Lung (tissue), 12 donors: ENCODE results near the gene PKHD1. TPM values are rescaled to one million over a fixed set of nuclear protein-coding genes. Genes with fewer than 3 reads are reported as not detected.
"Not testable (repeated sequence)": the region's sequence is repeated elsewhere in the genome, so short reads cannot be mapped to it uniquely, and the experiment has no call there.

Experiments used
- ATAC-seq: fragments of 200-7000 bp; cut with Tn5 transposase; one replicate; pipeline ENCODE4 v1.9.1; 2020; ENCODE audit warnings: moderate number of reproducible peaks; ENCODE audit not compliant: insufficient read depth, low FRiP score
- DNase-seq, 3 donors: peaks; one replicate each; pipeline ENCODE4 v3.0.0-alpha.2; 2013 to 2017
- H3K27ac ChIP-seq, 2 donors: one replicate each; pipeline ENCODE4 v1.5.1; 2013; ENCODE audit warnings: mild to moderate bottlenecking in 2 of 2, moderate library complexity in 2 of 2, control low read depth in 1 of 2, inconsistent platforms in 1 of 2, low read depth in 1 of 2, low read length in 1 of 2
- H3K27me3 ChIP-seq, 3 donors: one replicate each; pipeline ENCODE4 v1.5.1; 2013; ENCODE audit warnings: low read length in 2 of 3; ENCODE audit not compliant: control insufficient read depth in 3 of 3, insufficient read depth in 3 of 3
- H3K36me3 ChIP-seq, 4 donors: one replicate each; pipeline ENCODE4 v1.5.1; 2013; ENCODE audit warnings: low read length in 4 of 4, mild to moderate bottlenecking in 1 of 4, moderate library complexity in 1 of 4; ENCODE audit not compliant: control insufficient read depth in 4 of 4, insufficient read depth in 4 of 4
- H3K4me1 ChIP-seq, 5 donors: one replicate each; pipeline ENCODE4 v1.5.1; 2013; ENCODE audit warnings: low read length in 5 of 5, mild to moderate bottlenecking in 2 of 5, moderate library complexity in 1 of 5; ENCODE audit not compliant: control insufficient read depth in 5 of 5, insufficient read depth in 5 of 5
- H3K4me3 ChIP-seq: one replicate; pipeline ENCODE4 v1.5.1; 2013; ENCODE audit warnings: mild to moderate bottlenecking, control low read depth, moderate library complexity
- H3K9ac ChIP-seq, 2 donors: one replicate each; pipeline ENCODE4 v1.5.1; 2013; ENCODE audit warnings: low read length in 2 of 2, control low read depth in 1 of 2; ENCODE audit not compliant: insufficient read depth in 1 of 2
- H3K9me3 ChIP-seq, 4 donors: one replicate each; pipeline ENCODE4 v1.5.1; 2013; ENCODE audit warnings: low read length in 3 of 4, mild to moderate bottlenecking in 1 of 4, moderate library complexity in 1 of 4; ENCODE audit not compliant: control insufficient read depth in 4 of 4, insufficient read depth in 3 of 4
- CTCF ChIP-seq: IDR thresholded peaks from 2 replicates; pipeline ENCODE4 v1.5.1; 2012; ENCODE audit warnings: mild to moderate bottlenecking; ENCODE audit errors: control extremely low read depth, extremely low read depth
- WGBS, 2 donors: extraction: QIAGEN DNeasy Blood & Tissue Kit; methylation state at CpG; one replicate each; pipeline ENCODE4 v1.1.7; 2013; 5-methylcytosine and 5-hydroxymethylcytosine counted together
- polyA plus RNA-seq, 2 donors: library from polyadenylated mRNA; stranded (reverse); fragments of 200-250 nt; gene quantifications; one replicate each; pipeline ENCODE4 v1.2.1, GENCODE V29; 2013
- total RNA-seq, 2 donors: library from RNA; depleted of rRNA in 1 of 2; stranded (reverse); fragments of >200 nt in 1 of 2; gene quantifications; one replicate each; pipeline ENCODE4 v1.2.1, GENCODE V29; 2014 to 2021
- donor health status: control.
- donor health status: control.
- donor health status: Bipolar disorder and iron deficiency.
- donor health status: healthy.
- donor health status: DM: yes; HTN: yes; CAD: no.

Gene PKHD1
- total and polyA plus RNA-seq, 4 donors: 0.01 to 6.1 (median 0.09) TPM

GRCh38 chr6:51992876-51993275 lies 94.5 kb downstream of the PKHD1 start:
- no peak overlapping the region for H3K27ac ChIP-seq
- ATAC-seq: no peak

GRCh38 chr6:51989789-51990188 lies 97.6 kb downstream of the PKHD1 start:
- ATAC-seq: no peak
- H3K9ac ChIP-seq: no peak overlapping the region
- no peak overlapping the region for H3K4me3 ChIP-seq
- no peak for TF ChIP-seq CTCF
- WGBS, 2 donors: 84 to 95% methylated on average over 1 of the region's 1 CpG
- no peak for DNase-seq
- H3K27me3 ChIP-seq: no peaks in the 10 kb centered on the region
- H3K36me3 ChIP-seq: no peaks in the 10 kb centered on the region
- H3K4me1 ChIP-seq: no peaks in the 10 kb centered on the region
- H3K27ac ChIP-seq: no peak overlapping the region
- no peaks in the 10 kb centered on the region for H3K9me3 ChIP-seq

More at GRCh38 chr6:51992876-51993275, 94.5 kb downstream of the PKHD1 start:
- Histone ChIP-seq H3K4me1 (no peaks in the 10 kb centered on the region), H3K9me3 (no peaks in the 10 kb centered on the region), H3K9ac (no peak overlapping the region), H3K27me3 (peaks cover 0 to under 1% (median 0%) of the 10 kb centered on the region in 3 donors), H3K36me3 (no peaks in the 10 kb centered on the region), H3K4me3 (no peak overlapping the region)
- DNase-seq: no peak
- TF ChIP-seq CTCF: no peak
- 66 to 80% methylated on average over 3 of the region's 3 CpGs for WGBS, 2 donors

GRCh38 chr6:51986864-51987263 lies 100.5 kb downstream of the PKHD1 start:
- WGBS, 2 donors: 82 to 88% methylated on average over 5 of the region's 5 CpGs
- no peak for ATAC-seq
- Histone ChIP-seq H3K4me3 (no peak overlapping the region), H3K9me3 (no peaks in the 10 kb centered on the region), H3K9ac (no peak overlapping the region), H3K27me3 (no peaks in the 10 kb centered on the region), H3K4me1 (no peaks in the 10 kb centered on the region), H3K36me3 (no peaks in the 10 kb centered on the region), H3K27ac (no peak overlapping the region)
- no peak for DNase-seq
- no peak for TF ChIP-seq CTCF

DNA sequence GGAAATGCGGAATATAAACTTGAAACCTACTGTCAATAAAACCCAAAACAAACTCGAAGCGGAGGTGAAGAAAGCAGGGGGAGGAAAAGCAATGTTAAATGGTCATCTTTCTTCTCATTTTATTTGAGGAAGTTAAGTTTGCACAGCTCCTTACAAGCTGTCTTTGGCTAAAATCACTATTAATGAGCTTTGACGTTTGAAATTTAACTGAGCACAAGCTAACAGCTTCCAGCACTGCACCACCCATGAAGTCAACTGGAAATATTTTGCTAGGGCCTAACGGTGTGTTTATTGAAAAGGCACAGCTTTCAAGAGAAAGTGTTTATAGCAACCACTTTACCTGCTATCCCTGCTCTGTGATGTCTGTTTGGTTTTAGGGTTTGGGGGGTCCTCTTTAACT lies 103.8 kb downstream of the PKHD1 start:
- 35 to 38% methylated on average over 5 of the region's 5 CpGs for WGBS, 2 donors
- no peaks in the 10 kb centered on the region for H3K4me1 ChIP-seq
- no peak for ATAC-seq
- H3K27me3 ChIP-seq: no peaks in the 10 kb centered on the region
- no peak overlapping the region for H3K4me3 ChIP-seq
- H3K27ac ChIP-seq: no peak overlapping the region
- no peaks in the 10 kb centered on the region for H3K9me3 ChIP-seq
- no peak overlapping the region for H3K9ac ChIP-seq
- H3K36me3 ChIP-seq: no peaks in the 10 kb centered on the region
- DNase-seq: peak in 1 of 3 donors; percentile 5
- TF ChIP-seq CTCF: no peak

GRCh38 chr6:51982695-51983094 lies 104.7 kb downstream of the PKHD1 start:
- not testable (repeated sequence) for H3K4me3 ChIP-seq, DNase-seq, H3K9me3 ChIP-seq, H3K4me1 ChIP-seq, H3K36me3 ChIP-seq, ATAC-seq, H3K27me3 ChIP-seq, H3K9ac ChIP-seq, H3K27ac ChIP-seq
- 58 to 72% methylated on average over 5 of the region's 5 CpGs for WGBS, 2 donors
